CD8-positive, alpha-beta memory T cell (primary cell): ENCODE data around the gene TIE1. TPM values are rescaled to one million over a fixed set of nuclear protein-coding genes. Genes with fewer than 3 reads are reported as not detected.

ENCODE experiments used
- CTCF ChIA-PET: fragments of 350-600 bp; sonication (Branson Sonifier 250); formaldehyde crosslinking; loops from one replicate; lab custom pipeline; 2021; ENCODE audit warnings: antibody characterized with exemption; lab: Charles Lee
- POLR2A ChIA-PET: fragments of 350-600 bp; sonication (Branson Sonifier 250); formaldehyde crosslinking; loops from one replicate; lab custom pipeline; 2021; ENCODE audit warnings: antibody characterized with exemption; lab: Charles Lee
- DNase-seq, 5 donors: peaks; one replicate each; pipeline versions ENCODE4 v3.0.0 to v3.0.0-alpha.2; 2020 to 2022; ENCODE audit warnings: mixed read lengths in 1 of 5
- H3K27ac ChIP-seq: one replicate; pipeline ENCODE4 v1.7.0; 2013; ENCODE audit warnings: low read depth, mild to moderate bottlenecking, low read length, moderate library complexity
- H3K27me3 ChIP-seq: 2 replicates; pipeline ENCODE4 v1.7.0; 2013; ENCODE audit warnings: low read length, mild to moderate bottlenecking; ENCODE audit not compliant: insufficient read depth, poor library complexity, severe bottlenecking
- H3K36me3 ChIP-seq: 2 replicates; pipeline ENCODE4 v1.7.0; 2013; ENCODE audit warnings: mild to moderate bottlenecking, low read length, moderate library complexity; ENCODE audit not compliant: insufficient read depth
- H3K4me1 ChIP-seq: 2 replicates; pipeline ENCODE4 v1.7.0; 2013; ENCODE audit warnings: mild to moderate bottlenecking, low read length, moderate library complexity; ENCODE audit not compliant: insufficient read depth
- H3K4me3 ChIP-seq: 2 replicates; pipeline ENCODE4 v1.7.0; 2013; ENCODE audit warnings: mild to moderate bottlenecking, low read length
- H3K9me3 ChIP-seq: 2 replicates; pipeline ENCODE4 v1.7.0; 2013; ENCODE audit warnings: mild to moderate bottlenecking, low read length
- H3K27ac Mint-ChIP-seq, 8 donors: one replicate each; pipeline ENCODE4 v1.8.0; 2020 to 2021; ENCODE audit warnings: mixed read lengths in 8 of 8, mild to moderate bottlenecking in 6 of 8, inconsistent platforms in 3 of 8, moderate library complexity in 3 of 8
- H3K27me3 Mint-ChIP-seq, 2 donors: one replicate each; pipeline ENCODE4 v1.8.0; 2020 to 2021; ENCODE audit warnings: mixed read lengths in 2 of 2, mild to moderate bottlenecking in 1 of 2, moderate library complexity in 1 of 2
- H3K36me3 Mint-ChIP-seq, 3 donors: one replicate each; pipeline ENCODE4 v1.8.0; 2020 to 2021; ENCODE audit warnings: mixed read lengths in 3 of 3, inconsistent platforms in 1 of 3, mild to moderate bottlenecking in 1 of 3
- H3K4me1 Mint-ChIP-seq, 3 donors: one replicate each; pipeline ENCODE4 v1.8.0; 2020 to 2021; ENCODE audit warnings: mixed read lengths in 3 of 3, inconsistent platforms in 1 of 3, mild to moderate bottlenecking in 1 of 3
- H3K4me3 Mint-ChIP-seq, 7 donors: one replicate each; pipeline ENCODE4 v1.8.0; 2020 to 2021; ENCODE audit warnings: mixed read lengths in 7 of 7, mild to moderate bottlenecking in 6 of 7, moderate library complexity in 4 of 7, inconsistent platforms in 2 of 7
- H3K9me3 Mint-ChIP-seq, 5 donors: one replicate each; pipeline ENCODE4 v1.8.0; 2020 to 2022; ENCODE audit warnings: mixed read lengths in 5 of 5, mild to moderate bottlenecking in 3 of 5, moderate library complexity in 2 of 5, inconsistent platforms in 1 of 5
- polyA plus RNA-seq: library from polyadenylated mRNA; unstranded; fragments of 300-500 nt; fragmentation: Illumina TruSeq; gene quantifications from one replicate; pipeline ENCODE4 v1.2.3, GENCODE V29; 2021
- total RNA-seq, 2 experiments: library from RNA; stranded (reverse); gene quantifications; one replicate each; pipeline ENCODE4 v1.2.3, GENCODE V29; 2021

TIE1 gene
- total and polyA plus RNA-seq, 3 experiments from 2014 or later = 0.31 to 0.33 TPM; not detected in 1

DNA sequence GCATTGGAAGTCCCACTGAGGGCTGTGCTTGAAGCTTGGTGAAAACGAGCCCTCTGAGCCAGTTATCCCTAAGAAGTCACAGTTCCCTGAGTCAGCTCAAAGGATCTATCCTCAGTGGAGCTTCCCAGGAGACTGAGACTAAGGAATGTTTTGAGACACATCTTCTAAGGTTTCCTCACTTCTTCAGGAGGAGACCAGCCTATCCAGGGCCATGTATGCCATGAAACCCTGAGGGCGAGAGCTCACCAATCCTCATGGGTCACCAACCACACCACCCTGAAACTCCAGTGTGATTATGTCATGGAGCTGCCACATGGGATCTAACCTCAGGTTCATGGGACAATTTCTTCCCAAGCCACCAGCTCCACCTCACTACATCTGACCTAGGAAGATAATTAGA is 7.6 kb upstream of the TIE1 start:
- ChIA-PET POLR2A (no interaction called here), CTCF (interaction anchor here (1.6 kb wide), 1 partner anchor 66 kb away, joined by 3 read pairs; no protein-coding TSS in a partner anchor)
- Histone ChIP-seq H3K4me3 (no peak overlapping the region), H3K9me3 (no peaks in the 10 kb centered on the region), H3K4me1 (peaks cover 21% of the 10 kb centered on the region), H3K27me3 (no peaks in the 10 kb centered on the region), H3K36me3 (no peaks in the 10 kb centered on the region), H3K27ac (no peak overlapping the region)
- no peaks in the 10 kb centered on the region for H3K9me3 Mint-ChIP-seq
- no peak overlapping the region for H3K27ac Mint-ChIP-seq
- peaks cover 7 to 15% (median 11%) of the 10 kb centered on the region in 3 donors for H3K4me1 Mint-ChIP-seq
- H3K4me3 Mint-ChIP-seq = no peak overlapping the region
- peaks cover 0 to 4% of the 10 kb centered on the region in 2 donors for H3K27me3 Mint-ChIP-seq
- no peaks in the 10 kb centered on the region for H3K36me3 Mint-ChIP-seq
- DNase-seq = no peak

DNA sequence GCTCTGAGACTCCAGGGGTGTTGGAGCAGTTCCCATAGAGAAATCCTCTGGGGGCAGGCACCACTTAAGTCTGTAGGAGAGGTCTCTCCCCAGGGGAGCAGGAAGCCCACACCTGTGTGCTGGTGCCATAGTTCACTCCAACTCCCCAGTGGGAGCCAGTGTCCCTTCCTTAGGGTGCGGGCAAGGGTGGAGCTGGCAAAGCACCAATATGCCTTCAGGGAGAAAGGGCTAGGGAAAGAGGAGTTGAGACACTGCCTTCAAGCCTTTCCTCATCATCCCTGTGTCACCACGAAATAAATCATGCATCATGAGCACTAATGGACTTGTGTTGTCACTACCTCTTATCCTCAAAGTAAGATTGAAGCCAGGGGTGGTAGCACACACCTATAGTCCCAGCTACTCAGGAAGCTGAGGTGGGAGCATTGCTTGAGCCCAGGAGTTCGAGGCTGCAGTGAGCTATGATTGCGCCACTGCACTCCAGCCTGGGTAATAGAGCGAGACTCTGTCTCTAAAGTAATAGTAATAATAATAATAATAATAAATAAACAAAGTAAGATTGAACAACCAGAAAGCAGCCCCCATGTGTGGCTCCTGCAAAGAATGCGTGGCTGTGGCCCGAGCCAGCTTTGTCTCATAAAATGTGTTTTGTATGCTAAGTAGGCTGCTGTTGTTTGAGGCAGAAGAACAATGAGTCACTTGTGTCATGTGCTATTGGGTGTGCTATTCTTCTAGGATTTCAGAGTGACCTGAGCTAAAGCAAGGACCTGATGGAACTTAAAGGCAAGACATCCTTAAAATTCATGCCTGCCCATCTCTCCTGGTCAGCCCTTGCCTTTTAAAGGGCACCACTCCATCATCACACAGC is 6.7 kb upstream of the TIE1 start:
- CTCF ChIA-PET = no interaction called here
- no peaks in the 10 kb centered on the region for H3K9me3 Mint-ChIP-seq

DNA sequence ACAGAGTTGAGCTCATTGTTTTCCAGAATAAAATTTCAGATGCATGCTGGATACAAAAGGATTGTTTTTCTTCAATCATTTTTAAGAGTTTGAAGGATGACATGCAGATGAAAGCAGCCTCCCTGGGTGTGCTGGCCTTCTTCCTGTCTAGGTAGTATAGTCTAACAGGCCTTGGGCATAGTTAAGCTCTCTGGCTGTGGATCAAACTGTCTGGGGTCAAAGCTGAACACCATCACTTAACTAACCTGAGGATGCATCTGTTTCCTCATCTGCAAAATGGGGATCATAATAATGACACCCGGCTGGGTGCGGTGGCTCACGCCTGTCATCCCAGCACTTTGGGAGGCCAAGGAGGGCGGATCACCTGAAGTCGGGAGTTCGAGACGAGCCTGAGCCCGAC is 6.0 kb upstream of the TIE1 start:
- ChIA-PET POLR2A (no interaction called here), CTCF (interaction anchor here (0.9 kb wide), 1 partner anchor 120 kb away, joined by 3 read pairs; no protein-coding TSS in a partner anchor)
- H3K4me1 ChIP-seq = peaks cover 21% of the 10 kb centered on the region
- Mint-ChIP-seq H3K4me3 (no peak overlapping the region), H3K4me1 (peaks cover 7 to 15% (median 11%) of the 10 kb centered on the region in 3 donors), H3K27me3 (peaks cover 0 to 1% of the 10 kb centered on the region in 2 donors), H3K27ac (peak overlapping the region in 1 of 8 donors; percentile 13), H3K9me3 (no peaks in the 10 kb centered on the region), H3K36me3 (no peaks in the 10 kb centered on the region)
- DNase-seq = no peak
- H3K27me3 ChIP-seq = no peaks in the 10 kb centered on the region
- no peak overlapping the region for H3K27ac ChIP-seq
- no peaks in the 10 kb centered on the region for H3K36me3 ChIP-seq
- no peaks in the 10 kb centered on the region for H3K9me3 ChIP-seq
- H3K4me3 ChIP-seq = no peak overlapping the region

More for the DNA sequence above, 6.7 kb upstream of the TIE1 start:
- no peak for DNase-seq
- no peaks in the 10 kb centered on the region for H3K27me3 ChIP-seq
- no peaks in the 10 kb centered on the region for H3K9me3 ChIP-seq
- Mint-ChIP-seq H3K27ac (peak overlapping the region in 1 of 8 donors; percentile 12), H3K4me3 (no peak overlapping the region), H3K27me3 (no peaks in the 10 kb centered on the region), H3K36me3 (no peaks in the 10 kb centered on the region), H3K4me1 (peaks cover 7 to 15% (median 11%) of the 10 kb centered on the region in 3 donors)
- POLR2A ChIA-PET = no interaction called here
- peaks cover 21% of the 10 kb centered on the region for H3K4me1 ChIP-seq
- H3K36me3 ChIP-seq = no peaks in the 10 kb centered on the region
- no peak overlapping the region for H3K27ac ChIP-seq
- H3K4me3 ChIP-seq = no peak overlapping the region

DNA sequence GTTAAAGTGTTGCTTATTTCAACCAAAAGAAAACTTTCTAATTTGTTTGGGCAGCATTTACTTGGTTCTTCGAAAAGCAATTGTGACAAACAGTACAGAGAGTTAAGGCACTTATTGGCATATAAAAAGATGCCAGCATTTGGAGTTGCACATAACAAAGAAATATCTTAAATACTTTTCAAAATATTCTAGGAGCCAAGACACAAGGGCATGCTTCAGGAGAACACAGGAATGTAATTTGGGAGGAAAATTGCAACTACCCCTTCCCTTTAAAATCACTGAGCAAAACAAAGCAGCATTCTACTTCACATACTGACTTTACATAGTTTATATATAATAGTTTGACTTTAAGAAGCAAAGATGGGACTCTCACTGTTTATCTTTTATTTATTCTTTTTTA is 4.6 kb upstream of the TIE1 start:
- no peaks in the 10 kb centered on the region for H3K36me3 ChIP-seq
- Mint-ChIP-seq H3K27me3 (peaks cover 0 to 1% of the 10 kb centered on the region in 2 donors), H3K9me3 (no peaks in the 10 kb centered on the region), H3K36me3 (no peaks in the 10 kb centered on the region), H3K4me3 (peak overlapping the region in 1 of 7 donors; percentile 8), H3K4me1 (peaks cover 7 to 15% (median 11%) of the 10 kb centered on the region in 3 donors), H3K27ac (peak overlapping the region in 5 of 8 donors; percentile 4 to 90 (median 34))
- no peak overlapping the region for H3K27ac ChIP-seq
- H3K4me1 ChIP-seq = peaks cover 21% of the 10 kb centered on the region
- no peaks in the 10 kb centered on the region for H3K9me3 ChIP-seq
- H3K4me3 ChIP-seq = no peak overlapping the region
- no peak for DNase-seq
- ChIA-PET CTCF (no interaction called here), POLR2A (no interaction called here)
- H3K27me3 ChIP-seq = no peaks in the 10 kb centered on the region

DNA sequence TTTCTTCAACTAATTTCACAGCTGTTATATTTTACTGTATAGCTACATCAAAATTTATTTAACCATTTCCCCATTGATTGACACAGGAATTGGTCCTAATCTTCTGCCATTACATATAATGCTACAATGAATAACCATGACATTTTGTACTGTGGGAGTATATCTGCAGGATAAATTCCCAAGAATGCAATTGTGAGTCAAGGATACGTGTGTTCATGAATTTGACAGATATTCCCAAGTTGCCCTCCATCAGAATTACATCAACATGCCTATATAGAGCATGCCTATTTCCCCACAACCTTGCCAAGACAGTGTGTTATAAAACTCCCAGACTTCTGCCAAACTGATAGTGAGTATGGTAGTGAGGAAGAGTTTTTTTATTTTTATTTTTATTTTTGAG is 2.7 kb upstream of the TIE1 start:
- ChIA-PET POLR2A (no interaction called here), CTCF (no interaction called here)
- Mint-ChIP-seq H3K9me3 (no peaks in the 10 kb centered on the region), H3K4me3 (no peak overlapping the region), H3K27me3 (peaks cover 1 to 8% of the 10 kb centered on the region in 2 donors), H3K4me1 (peaks cover 7 to 15% (median 11%) of the 10 kb centered on the region in 3 donors), H3K36me3 (no peaks in the 10 kb centered on the region), H3K27ac (no peak overlapping the region)
- Histone ChIP-seq H3K27me3 (no peaks in the 10 kb centered on the region), H3K4me1 (peaks cover 21% of the 10 kb centered on the region), H3K9me3 (no peaks in the 10 kb centered on the region), H3K27ac (no peak overlapping the region), H3K4me3 (no peak overlapping the region), H3K36me3 (no peaks in the 10 kb centered on the region)
- DNase-seq = no peak

DNA sequence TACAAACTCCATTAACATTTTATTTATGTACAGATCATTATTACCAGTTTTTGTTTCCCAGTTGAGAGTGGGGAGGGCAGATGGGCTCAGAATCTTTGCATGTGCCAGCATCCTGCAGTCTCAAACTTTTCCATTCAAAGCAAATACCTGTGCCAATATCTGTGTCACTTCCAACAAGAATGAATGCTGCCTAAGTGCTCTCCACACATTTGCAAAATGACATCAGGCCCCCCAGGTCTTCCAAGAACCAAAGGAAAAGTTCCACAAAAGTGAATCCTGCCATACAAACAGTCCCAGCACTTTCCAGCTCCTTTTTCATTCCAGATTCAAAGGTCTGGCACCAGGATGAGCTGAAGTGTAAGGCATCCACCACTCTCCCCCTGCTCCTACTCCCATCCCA is 1.7 kb upstream of the TIE1 start:
- peaks cover 7 to 15% (median 11%) of the 10 kb centered on the region in 3 donors for H3K4me1 Mint-ChIP-seq
- POLR2A ChIA-PET = no interaction called here
- H3K4me1 ChIP-seq = peaks cover 21% of the 10 kb centered on the region

DNA sequence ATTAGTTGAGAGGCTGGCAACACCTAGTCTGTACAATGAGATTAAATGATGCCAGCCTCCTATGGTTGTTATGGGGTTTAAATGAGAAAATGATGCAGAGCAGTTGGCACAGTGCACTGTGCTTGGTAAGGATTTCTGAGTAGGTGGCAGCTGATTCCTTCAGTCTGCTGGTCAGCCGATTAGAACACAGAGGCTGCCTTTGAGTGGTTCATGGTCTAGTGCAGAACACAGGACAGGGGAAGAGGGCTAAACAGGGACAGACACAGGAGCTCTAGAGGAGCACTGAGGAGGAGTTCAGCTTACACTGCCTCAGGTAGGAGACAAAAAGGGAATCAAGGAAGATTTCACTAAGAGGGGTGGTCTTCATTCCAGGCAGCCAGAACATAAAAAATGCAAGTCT is 1.4 kb downstream of the TIE1 start:
- no peaks in the 10 kb centered on the region for H3K9me3 Mint-ChIP-seq
- Histone ChIP-seq H3K36me3 (no peaks in the 10 kb centered on the region), H3K9me3 (no peaks in the 10 kb centered on the region), H3K27ac (no peak overlapping the region), H3K4me1 (no peaks in the 10 kb centered on the region), H3K27me3 (no peaks in the 10 kb centered on the region), H3K4me3 (no peak overlapping the region)
- H3K27ac Mint-ChIP-seq = peak overlapping the region in 1 of 8 donors; percentile 55
- ChIA-PET CTCF (no interaction called here), POLR2A (no interaction called here)
- H3K27me3 Mint-ChIP-seq = peaks cover 1 to 23% of the 10 kb centered on the region in 2 donors
- H3K4me1 Mint-ChIP-seq = no peaks in the 10 kb centered on the region
- H3K4me3 Mint-ChIP-seq = no peak overlapping the region
- no peak for DNase-seq
- H3K36me3 Mint-ChIP-seq = no peaks in the 10 kb centered on the region

More for the DNA sequence above, 1.7 kb upstream of the TIE1 start:
- CTCF ChIA-PET = no interaction called here
- Mint-ChIP-seq H3K9me3 (no peaks in the 10 kb centered on the region), H3K27ac (no peak overlapping the region), H3K27me3 (peaks cover 1 to 11% of the 10 kb centered on the region in 2 donors), H3K4me3 (no peak overlapping the region), H3K36me3 (no peaks in the 10 kb centered on the region)
- no peaks in the 10 kb centered on the region for H3K36me3 ChIP-seq
- H3K4me3 ChIP-seq = no peak overlapping the region
- no peak for DNase-seq
- H3K9me3 ChIP-seq = no peaks in the 10 kb centered on the region
- no peaks in the 10 kb centered on the region for H3K27me3 ChIP-seq
- no peak overlapping the region for H3K27ac ChIP-seq

DNA sequence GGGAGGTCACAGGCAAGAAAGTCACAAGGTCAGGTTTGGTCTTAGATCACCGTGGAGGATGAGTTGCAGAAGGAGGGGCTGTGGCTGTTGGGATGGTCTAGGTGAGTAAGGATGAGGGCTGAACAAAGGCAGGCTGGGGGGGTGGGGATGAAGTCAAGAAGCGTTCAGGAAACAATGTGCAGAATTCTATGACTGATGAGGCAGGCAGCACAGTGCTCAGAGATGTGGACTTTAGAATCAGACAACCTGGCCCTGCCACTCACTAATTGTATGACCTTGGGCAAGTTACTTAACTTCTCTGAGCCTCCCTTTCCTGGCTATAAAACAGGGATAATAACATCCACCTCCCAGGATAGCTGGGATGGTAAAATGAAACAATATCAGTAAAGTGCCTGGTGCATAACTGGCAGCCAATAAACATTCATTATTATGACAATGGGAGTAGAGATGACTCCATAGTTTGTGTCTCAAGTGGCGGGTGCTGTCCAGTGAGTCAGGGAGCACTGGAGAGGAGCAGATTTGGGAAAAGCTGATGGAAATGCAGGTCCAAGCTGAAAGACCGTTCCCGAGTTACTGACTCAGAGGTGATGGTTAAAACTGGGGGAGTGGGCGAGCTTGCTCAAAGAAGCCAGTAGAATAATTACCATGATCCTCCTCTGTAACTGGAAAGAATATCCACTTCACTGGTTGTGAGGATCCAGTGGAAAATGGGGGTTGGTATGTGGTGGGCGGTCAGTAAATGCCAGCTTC is 2.1 kb downstream of the TIE1 start:
- Mint-ChIP-seq H3K27me3 (peaks cover 1 to 23% of the 10 kb centered on the region in 2 donors), H3K27ac (peak overlapping the region in 2 of 8 donors; percentile 30 to 42), H3K9me3 (no peaks in the 10 kb centered on the region), H3K4me1 (no peaks in the 10 kb centered on the region), H3K36me3 (no peaks in the 10 kb centered on the region), H3K4me3 (no peak overlapping the region)
- no peak overlapping the region for H3K4me3 ChIP-seq
- POLR2A ChIA-PET = no interaction called here
- CTCF ChIA-PET = interaction anchor here (1.3 kb wide), 1 partner anchor 112 kb away, joined by 5 read pairs; no protein-coding TSS in a partner anchor
- H3K36me3 ChIP-seq = no peaks in the 10 kb centered on the region
- no peaks in the 10 kb centered on the region for H3K27me3 ChIP-seq
- DNase-seq = no peak
- H3K9me3 ChIP-seq = no peaks in the 10 kb centered on the region
- no peak overlapping the region for H3K27ac ChIP-seq
- H3K4me1 ChIP-seq = no peaks in the 10 kb centered on the region
